Endothelial cell of umbilical vein (primary cell): ENCODE data around the gene ZNF407. TPM values are rescaled to one million over a fixed set of nuclear protein-coding genes. Genes with fewer than 3 reads are reported as not detected.

Experiments used
- BruUV-seq: library from RNA; stranded (reverse); fragments of 400-500 nt; replicated peaks from 2 replicates; lab custom pipeline; 2021; lab: Mats Ljungman, UMichigan
- CTCF ChIA-PET: fragments of 300-600, 350-600 bp; sonication (Branson Sonifier 250); formaldehyde crosslinking; loops from one replicate; lab custom pipeline; 2021; ENCODE audit warnings: antibody characterized with exemption, inconsistent platforms; lab: Charles Lee
- POLR2A ChIA-PET: fragments of 300-600, 350-600 bp; sonication (Branson Sonifier 250); formaldehyde crosslinking; loops from one replicate; lab custom pipeline; 2021; ENCODE audit warnings: antibody characterized with exemption, inconsistent platforms; lab: Charles Lee
- DNase-seq: peaks from one replicate; pipeline ENCODE4 v3.0.0-alpha.2; 2011; ENCODE audit warnings: low read depth, low spot score
- FAIRE-seq: peaks from 2 replicates; lab custom pipeline; 2011; peaks lifted over from hg19 to GRCh38; lab: Jason Lieb, UNC
- H2AFZ ChIP-seq: 2 replicates; pipeline ENCODE4 v1.6.0; 2012; ENCODE audit warnings: low read depth, low read length, control low read depth, inconsistent platforms
- H3K27ac ChIP-seq: 2 replicates; pipeline ENCODE4 v1.5.1; 2011; ENCODE audit warnings: low read depth, mild to moderate bottlenecking, control low read depth, low read length, moderate library complexity; ENCODE audit not compliant: insufficient read depth
- H3K27me3 ChIP-seq, 2 experiments: 2 replicates each; pipeline versions ENCODE4 v1.6.0 to v1.6.1; 2011; ENCODE audit warnings: low read length in 2 of 2, mixed read lengths in 1 of 2; ENCODE audit not compliant: control insufficient read depth in 2 of 2, insufficient read depth in 2 of 2
- H3K36me3 ChIP-seq, 2 experiments: 2 replicates in 1 of 2; 3 replicates in 1 of 2; pipeline ENCODE4 v1.5.1; 2011; ENCODE audit warnings: low read length in 2 of 2, mild to moderate bottlenecking in 1 of 2, moderate library complexity in 1 of 2; ENCODE audit not compliant: control insufficient read depth in 2 of 2, insufficient read depth in 2 of 2; ENCODE audit errors: extremely low read depth in 1 of 2
- H3K4me1 ChIP-seq: 3 replicates; pipeline ENCODE4 v1.5.1; 2011; ENCODE audit warnings: mild to moderate bottlenecking, low read length; ENCODE audit not compliant: control insufficient read depth, insufficient read depth; ENCODE audit errors: extremely low read depth
- H3K4me2 ChIP-seq: 2 replicates; pipeline ENCODE4 v1.6.1; 2011; ENCODE audit warnings: low read length, control low read depth, mixed read lengths; ENCODE audit not compliant: insufficient read depth
- H3K4me3 ChIP-seq, 3 experiments: fragments of 200-600 bp in 1 of 3; sonication (generic), shearing (Covaris generic) in 1 of 3; replicated peaks in 1 of 3; 2 replicates each; pipeline ENCODE4 v1.5.1; 2011 to 2016; ENCODE audit warnings: control low read depth in 3 of 3, low read length in 3 of 3, mild to moderate bottlenecking in 2 of 3, inconsistent platforms in 1 of 3, low read depth in 1 of 3, moderate library complexity in 1 of 3; ENCODE audit not compliant: insufficient read depth in 1 of 3
- H3K79me2 ChIP-seq: 2 replicates; pipeline ENCODE4 v1.6.0; 2012; ENCODE audit warnings: low read length, inconsistent platforms; ENCODE audit not compliant: control insufficient read depth, insufficient read depth
- H3K9ac ChIP-seq: replicated peaks from 2 replicates; pipeline ENCODE3; 2011; ENCODE audit warnings: low read length, control low read depth; ENCODE audit not compliant: insufficient read depth; ENCODE audit errors: extremely low read depth
- H3K9me1 ChIP-seq: replicated peaks from 3 replicates; pipeline ENCODE4 v1.6.0; 2011; ENCODE audit warnings: mild to moderate bottlenecking, low read length; ENCODE audit not compliant: control insufficient read depth, insufficient read depth; ENCODE audit errors: extremely low read depth
- H3K9me3 ChIP-seq: replicated peaks from 2 replicates; pipeline ENCODE4 v1.5.1; 2012; ENCODE audit warnings: low read length, inconsistent platforms; ENCODE audit not compliant: control insufficient read depth, insufficient read depth
- H4K20me1 ChIP-seq: replicated peaks from 2 replicates; pipeline ENCODE3; 2011; ENCODE audit warnings: mild to moderate bottlenecking, low read length; ENCODE audit not compliant: control insufficient read depth, insufficient read depth; ENCODE audit errors: extremely low read depth
- EZH2 ChIP-seq: IDR thresholded peaks from 2 replicates; pipeline ENCODE4 v1.6.1; 2012; ENCODE audit warnings: borderline replicate concordance, low read depth, mild to moderate bottlenecking, moderate library complexity, low read length, inconsistent platforms; ENCODE audit not compliant: severe bottlenecking
- FOS ChIP-seq: IDR thresholded peaks from 2 replicates; pipeline ENCODE4 v1.6.1; 2011; ENCODE audit warnings: mild to moderate bottlenecking, low read length, moderate library complexity, borderline replicate concordance; ENCODE audit not compliant: insufficient read depth
- GATA2 ChIP-seq: IDR thresholded peaks from 2 replicates; pipeline ENCODE4 v1.7.0; 2011; ENCODE audit warnings: low read depth, mild to moderate bottlenecking, moderate library complexity, mixed read lengths, low read length; ENCODE audit not compliant: insufficient read length, insufficient read depth
- JUN ChIP-seq: IDR thresholded peaks from 2 replicates; pipeline ENCODE4 v1.6.1; 2011; ENCODE audit warnings: borderline replicate concordance, low read depth; ENCODE audit not compliant: insufficient read length, insufficient read depth
- MYC ChIP-seq: IDR thresholded peaks from one replicate; pipeline ENCODE4 v1.6.1; 2011; ENCODE audit warnings: mild to moderate bottlenecking, low read depth, low read length
- POLR2A ChIP-seq: IDR thresholded peaks from 2 replicates; pipeline ENCODE4 v1.6.1; 2012; ENCODE audit warnings: low read depth, mild to moderate bottlenecking, control low read depth, low read length
- POLR2AphosphoS5 ChIP-seq: IDR thresholded peaks from 2 replicates; pipeline ENCODE4 v1.6.1; 2012; ENCODE audit warnings: low read depth, mild to moderate bottlenecking, control low read depth, low read length, moderate library complexity; ENCODE audit not compliant: insufficient read depth
- dilution Hi-C: fragments of 300-500 bp; cut with MboI; formaldehyde crosslinking; loops from one replicate; pipeline ENCODE4 v1.15.0; 2019; ENCODE audit warnings: low sequenced_read_pairs; ENCODE audit not compliant: extremely low pct_ligation_motif_present
- intact Hi-C: fragments of 100-400 bp; cut with micrococcal nuclease; formaldehyde crosslinking; loops from one replicate; pipeline ENCODE4 v1.10.0; 2022
- polyA plus RNA-seq, 4 experiments: library from polyadenylated mRNA; depleted of rRNA in 3 of 4; stranded (reverse) in 3 of 4; unstranded in 1 of 4; fragments of >200 nt; gene quantifications; 2 replicates each; pipeline versions ENCODE4 v1.2.1 to v1.2.3, GENCODE V29; 2011 to 2012; ENCODE audit warnings: missing spikeins in 1 of 4
- total RNA-seq: library from RNA; stranded (reverse); gene quantifications from 2 replicates; pipeline ENCODE4 v1.2.3, GENCODE V29; 2021
- TF ChIP-seq, protein P1 (sequence below): IDR thresholded peaks from 2 replicates; pipeline ENCODE4 v1.6.1; 2011; ENCODE audit not compliant: insufficient read depth, insufficient read length
- TF ChIP-seq, protein P2 (sequence below), 2 donors: IDR thresholded peaks; 1 replicate in 1 of 2; 2 replicates in 1 of 2; pipeline ENCODE4 v1.5.1; 2011; ENCODE audit warnings: low read length in 2 of 2, mild to moderate bottlenecking in 2 of 2, moderate library complexity in 2 of 2, control low read depth in 1 of 2, inconsistent platforms in 1 of 2, low read depth in 1 of 2; ENCODE audit not compliant: insufficient read depth in 1 of 2; ENCODE audit errors: extremely low read depth in 1 of 2

ZNF407 gene
- total and polyA plus RNA-seq, 2 donors (not counting 3 experiments of a cell fraction or from before 2014, with no cell fraction given), result 3.8 to 20.1 TPM

DNA sequence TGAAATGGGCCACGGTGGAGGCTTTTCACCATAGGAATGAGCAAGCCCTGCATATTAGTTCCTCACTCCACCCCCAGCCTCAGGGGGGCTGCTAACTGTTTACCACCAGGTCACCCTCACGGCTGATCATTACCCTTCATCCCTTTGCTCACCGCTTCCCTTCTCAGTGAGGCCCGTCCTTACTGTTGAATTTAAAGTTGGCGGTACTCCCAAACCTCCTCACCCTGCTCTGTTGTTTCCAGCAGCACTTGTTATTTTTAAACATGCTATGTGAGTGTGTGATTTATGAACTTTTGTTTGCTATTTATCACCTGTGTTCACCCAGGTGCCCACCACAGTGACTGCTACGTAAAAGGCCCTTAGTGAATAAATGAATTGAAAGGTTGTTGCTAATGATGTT is 243.6 kb downstream of the ZNF407 start:
- dilution Hi-C loops, result no loop called here
- FAIRE-seq (no peak), DNase-seq (no peak)
- H3K9ac ChIP-seq, result no peak overlapping the region
- intact Hi-C loops, result loop anchor here (5.0 to 10.0 kb wide), 2 partner anchors 64 to 119 kb away; no protein-coding TSS in a partner anchor
- peaks cover 20% of the 10 kb centered on the region for H3K4me1 ChIP-seq
- H3K79me2 ChIP-seq, result no peaks in the 10 kb centered on the region
- BruUV-seq, result no TSS peak
- no peaks in the 10 kb centered on the region for H3K36me3 ChIP-seq
- no peaks in the 10 kb centered on the region for H3K9me3 ChIP-seq
- no peak overlapping the region for H3K4me2 ChIP-seq
- no peaks in the 10 kb centered on the region for H3K27me3 ChIP-seq
- H3K27ac ChIP-seq, result no peak overlapping the region
- no peaks in the 10 kb centered on the region for H3K9me1 ChIP-seq
- no peaks in the 10 kb centered on the region for H4K20me1 ChIP-seq
- ChIA-PET POLR2A (no interaction called here), CTCF (interaction anchor here (1.0 to 1.2 kb wide), 3 partner anchors 15 to 108 kb away, joined by 3 read pairs; no protein-coding TSS in a partner anchor)
- no peak overlapping the region for H2AFZ ChIP-seq
- TF ChIP-seq POLR2A (no peak), EZH2 (no peak), POLR2AphosphoS5 (no peak), FOS (no peak), GATA2 (no peak), MYC (no peak), JUN (no peak)
- TF ChIP-seq, protein P1, sequence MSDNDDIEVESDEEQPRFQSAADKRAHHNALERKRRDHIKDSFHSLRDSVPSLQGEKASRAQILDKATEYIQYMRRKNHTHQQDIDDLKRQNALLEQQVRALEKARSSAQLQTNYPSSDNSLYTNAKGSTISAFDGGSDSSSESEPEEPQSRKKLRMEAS, result no peak
- TF ChIP-seq, protein P2, sequence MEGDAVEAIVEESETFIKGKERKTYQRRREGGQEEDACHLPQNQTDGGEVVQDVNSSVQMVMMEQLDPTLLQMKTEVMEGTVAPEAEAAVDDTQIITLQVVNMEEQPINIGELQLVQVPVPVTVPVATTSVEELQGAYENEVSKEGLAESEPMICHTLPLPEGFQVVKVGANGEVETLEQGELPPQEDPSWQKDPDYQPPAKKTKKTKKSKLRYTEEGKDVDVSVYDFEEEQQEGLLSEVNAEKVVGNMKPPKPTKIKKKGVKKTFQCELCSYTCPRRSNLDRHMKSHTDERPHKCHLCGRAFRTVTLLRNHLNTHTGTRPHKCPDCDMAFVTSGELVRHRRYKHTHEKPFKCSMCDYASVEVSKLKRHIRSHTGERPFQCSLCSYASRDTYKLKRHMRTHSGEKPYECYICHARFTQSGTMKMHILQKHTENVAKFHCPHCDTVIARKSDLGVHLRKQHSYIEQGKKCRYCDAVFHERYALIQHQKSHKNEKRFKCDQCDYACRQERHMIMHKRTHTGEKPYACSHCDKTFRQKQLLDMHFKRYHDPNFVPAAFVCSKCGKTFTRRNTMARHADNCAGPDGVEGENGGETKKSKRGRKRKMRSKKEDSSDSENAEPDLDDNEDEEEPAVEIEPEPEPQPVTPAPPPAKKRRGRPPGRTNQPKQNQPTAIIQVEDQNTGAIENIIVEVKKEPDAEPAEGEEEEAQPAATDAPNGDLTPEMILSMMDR (IDR thresholded peaks at IDR 0.05; ENCODE audit: extremely low read depth in 1 of 2, insufficient read depth in 1 of 2, low read depth in 1 of 2, low read length in 2 of 2), result no peak
- H3K4me3 ChIP-seq, result no peak overlapping the region
